Stimulated activated CD8-positive, alpha-beta memory T cell treated with anti-CD3 and anti-CD28 coated beads, Interleukin-7, amount 100 ng/mL, for 4 hours (primary cell): Measurements from ENCODE around the gene GALNT10.

Experiments used
- DNase-seq, 2 donors: peaks; one replicate each; pipeline ENCODE4 v3.0.0-alpha.2; 2020; ENCODE audit warnings: low read depth in 2 of 2

The GALNT10 gene

GRCh38 chr5:154236536-154237375 is 46.2 kb downstream of the GALNT10 start:
- no peak for DNase-seq

- DNase-seq = no peak
Measured at GRCh38 chr5:154237376-154237743, 46.8 kb downstream of the GALNT10 start.

GRCh38 chr5:154237946-154238345 is 47.4 kb downstream of the GALNT10 start:
- DNase-seq = no peak

- no peak for DNase-seq
Measured at GRCh38 chr5:154238776-154239481, 48.4 kb downstream of the GALNT10 start.

- DNase-seq = no peak
Measured at GRCh38 chr5:154240595-154240994, 50.1 kb downstream of the GALNT10 start.

- DNase-seq = no peak
Measured at GRCh38 chr5:154241021-154241420, 50.5 kb downstream of the GALNT10 start.

GRCh38 chr5:154242442-154242841 is 51.9 kb downstream of the GALNT10 start:
- no peak for DNase-seq

- no peak for DNase-seq
Measured at GRCh38 chr5:154242964-154243376, 52.4 kb downstream of the GALNT10 start.

GRCh38 chr5:154243736-154244135 is 53.2 kb downstream of the GALNT10 start:
- DNase-seq = no peak

- no peak for DNase-seq
Measured at GRCh38 chr5:154244476-154244875, 53.9 kb downstream of the GALNT10 start.

GRCh38 chr5:154248691-154249090 is 58.2 kb downstream of the GALNT10 start:
- DNase-seq = no peak

- DNase-seq = no peak
Measured at GRCh38 chr5:154249826-154250225, 59.3 kb downstream of the GALNT10 start.

GRCh38 chr5:154251529-154251928 is 61.0 kb downstream of the GALNT10 start:
- DNase-seq = no peak

- DNase-seq = no peak
Measured at GRCh38 chr5:154253807-154254206, 63.3 kb downstream of the GALNT10 start.

- DNase-seq = no peak
Measured at GRCh38 chr5:154254896-154255295, 64.4 kb downstream of the GALNT10 start.

- no peak for DNase-seq
Measured at GRCh38 chr5:154257046-154257445, 66.5 kb downstream of the GALNT10 start.

- DNase-seq = no peak
Measured at GRCh38 chr5:154258531-154259217, 68.1 kb downstream of the GALNT10 start.

GRCh38 chr5:154260224-154260927 is 69.8 kb downstream of the GALNT10 start:
- DNase-seq = no peak

- DNase-seq = no peak
Measured at GRCh38 chr5:154262342-154262741, 71.8 kb downstream of the GALNT10 start.

- DNase-seq = no peak
Measured at GRCh38 chr5:154264549-154265196, 74.1 kb downstream of the GALNT10 start.

GRCh38 chr5:154265197-154265773 is 74.8 kb downstream of the GALNT10 start:
- DNase-seq = no peak
